ENCODE results near the gene SLC17A7. TPM values are rescaled to one million over a fixed set of nuclear protein-coding genes. Genes with fewer than 3 reads are reported as not detected.

Gene SLC17A7
- total and polyA plus RNA-seq, 9 of the 15 experiments (the other 6 are each of a cell fraction or from before 2014, with no cell fraction given) = 1.1 to 15.7 (median 2.4) TPM

DNA sequence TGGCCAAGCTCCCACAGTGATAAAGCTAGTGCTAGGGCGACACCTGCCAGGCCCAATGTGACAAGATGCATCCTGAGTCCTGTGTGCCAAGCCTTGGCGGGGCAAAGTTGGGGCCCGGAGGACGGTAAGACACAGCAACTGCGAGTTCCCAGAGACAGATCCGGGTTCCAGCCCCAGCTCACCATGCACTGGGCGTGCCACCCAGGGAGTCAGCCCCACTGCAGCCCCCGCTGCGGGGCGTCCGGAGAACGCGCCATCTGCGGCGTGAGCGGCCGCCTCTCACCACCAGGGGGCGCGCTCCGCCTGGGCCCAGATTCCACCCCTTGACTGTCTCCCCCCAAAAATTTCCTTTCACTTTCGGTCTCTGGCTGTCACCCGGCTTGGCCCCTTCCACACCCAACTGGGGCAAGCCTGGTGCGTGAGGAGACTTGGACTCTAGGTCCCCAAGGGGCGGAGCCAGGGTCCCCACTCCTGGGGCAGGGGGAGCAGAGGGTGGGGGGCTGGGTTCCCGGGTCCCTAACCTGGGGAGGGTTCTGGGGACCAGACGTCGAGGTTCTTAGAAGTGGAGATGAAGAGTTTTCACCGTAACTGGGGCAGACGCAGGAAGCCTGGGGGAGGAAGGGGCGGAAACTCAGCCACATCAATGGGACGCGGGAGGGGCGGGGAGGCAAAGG, 32.7 kb upstream of the SLC17A7 start, which contains the start of gene FLT3LG (continued):
- TF ChIP-seq, protein P1, sequence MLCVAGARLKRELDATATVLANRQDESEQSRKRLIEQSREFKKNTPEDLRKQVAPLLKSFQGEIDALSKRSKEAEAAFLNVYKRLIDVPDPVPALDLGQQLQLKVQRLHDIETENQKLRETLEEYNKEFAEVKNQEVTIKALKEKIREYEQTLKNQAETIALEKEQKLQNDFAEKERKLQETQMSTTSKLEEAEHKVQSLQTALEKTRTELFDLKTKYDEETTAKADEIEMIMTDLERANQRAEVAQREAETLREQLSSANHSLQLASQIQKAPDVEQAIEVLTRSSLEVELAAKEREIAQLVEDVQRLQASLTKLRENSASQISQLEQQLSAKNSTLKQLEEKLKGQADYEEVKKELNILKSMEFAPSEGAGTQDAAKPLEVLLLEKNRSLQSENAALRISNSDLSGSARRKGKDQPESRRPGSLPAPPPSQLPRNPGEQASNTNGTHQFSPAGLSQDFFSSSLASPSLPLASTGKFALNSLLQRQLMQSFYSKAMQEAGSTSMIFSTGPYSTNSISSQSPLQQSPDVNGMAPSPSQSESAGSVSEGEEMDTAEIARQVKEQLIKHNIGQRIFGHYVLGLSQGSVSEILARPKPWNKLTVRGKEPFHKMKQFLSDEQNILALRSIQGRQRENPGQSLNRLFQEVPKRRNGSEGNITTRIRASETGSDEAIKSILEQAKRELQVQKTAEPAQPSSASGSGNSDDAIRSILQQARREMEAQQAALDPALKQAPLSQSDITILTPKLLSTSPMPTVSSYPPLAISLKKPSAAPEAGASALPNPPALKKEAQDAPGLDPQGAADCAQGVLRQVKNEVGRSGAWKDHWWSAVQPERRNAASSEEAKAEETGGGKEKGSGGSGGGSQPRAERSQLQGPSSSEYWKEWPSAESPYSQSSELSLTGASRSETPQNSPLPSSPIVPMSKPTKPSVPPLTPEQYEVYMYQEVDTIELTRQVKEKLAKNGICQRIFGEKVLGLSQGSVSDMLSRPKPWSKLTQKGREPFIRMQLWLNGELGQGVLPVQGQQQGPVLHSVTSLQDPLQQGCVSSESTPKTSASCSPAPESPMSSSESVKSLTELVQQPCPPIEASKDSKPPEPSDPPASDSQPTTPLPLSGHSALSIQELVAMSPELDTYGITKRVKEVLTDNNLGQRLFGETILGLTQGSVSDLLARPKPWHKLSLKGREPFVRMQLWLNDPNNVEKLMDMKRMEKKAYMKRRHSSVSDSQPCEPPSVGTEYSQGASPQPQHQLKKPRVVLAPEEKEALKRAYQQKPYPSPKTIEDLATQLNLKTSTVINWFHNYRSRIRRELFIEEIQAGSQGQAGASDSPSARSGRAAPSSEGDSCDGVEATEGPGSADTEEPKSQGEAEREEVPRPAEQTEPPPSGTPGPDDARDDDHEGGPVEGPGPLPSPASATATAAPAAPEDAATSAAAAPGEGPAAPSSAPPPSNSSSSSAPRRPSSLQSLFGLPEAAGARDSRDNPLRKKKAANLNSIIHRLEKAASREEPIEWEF (CRISPR knock-in tag; IDR thresholded peaks at IDR 0.05) = no peak
- TF ChIP-seq ETV6 (IDR thresholded peaks at IDR 0.05; ENCODE audit: borderline replicate concordance in 1 of 2, low read depth in 2 of 2, low read length in 1 of 2) (no peak), ETV6 (CRISPR knock-in tag; IDR thresholded peaks at IDR 0.05; ENCODE audit: borderline replicate concordance) (0 out of 2 replicates have a peak, but pooled peaks have one; percentile 18), BRD4 (IDR thresholded peaks at IDR 0.05) (no peak), SIN3A (IDR thresholded peaks at IDR 0.05; ENCODE audit: borderline replicate concordance in 2 of 2, control insufficient read depth in 1 of 2, low read depth in 2 of 2, low read length in 2 of 2) (peak; percentile 23 to 64; a peak in 1 of 4 replicates), NCOA1 (IDR thresholded peaks at IDR 0.05; ENCODE audit: low read depth) (no peak), CEBPB (tag; IDR thresholded peaks at IDR 0.05) (no peak), MEF2D (tag; conservative IDR thresholded peaks at IDR 0.05; ENCODE audit: low read depth) (no peak), RBBP5 (IDR thresholded peaks at IDR 0.05; ENCODE audit: borderline replicate concordance, insufficient read depth, low read length, poor library complexity, severe bottlenecking) (peak; percentile 48), ZC3H11A (IDR thresholded peaks at IDR 0.05; ENCODE audit: low read depth, low read length) (no peak), RBM25 (IDR thresholded peaks at IDR 0.05; ENCODE audit: low read depth, low read length, severe bottlenecking) (no peak), TGIF2 (CRISPR knock-in tag; IDR thresholded peaks at IDR 0.05) (0 out of 2 replicates have a peak, but pooled peaks have one; percentile 18), MTF1 (CRISPR knock-in tag; IDR thresholded peaks at IDR 0.05; ENCODE audit: borderline replicate concordance) (no peak), CHD2 (IDR thresholded peaks at IDR 0.05; ENCODE audit: low read depth, low read length) (no peak), POLR3A (IDR thresholded peaks at IDR 0.05; ENCODE audit: borderline replicate concordance, extremely low read depth, insufficient read depth, insufficient read length) (no peak), FUS (optimal IDR thresholded peaks at IDR 0.05; ENCODE audit: low read depth, low read length) (no peak), ZNF444 (CRISPR knock-in tag; IDR thresholded peaks at IDR 0.05) (no peak), ZSCAN29 (IDR thresholded peaks at IDR 0.05) (no peak), ZNF184 (CRISPR knock-in tag; IDR thresholded peaks at IDR 0.05) (no peak), CCNT2 (IDR thresholded peaks at IDR 0.05; ENCODE audit: borderline replicate concordance, extremely low read depth, insufficient read length, low read depth, low read length) (peak; percentile 46)
- TF ChIP-seq, protein P2, sequence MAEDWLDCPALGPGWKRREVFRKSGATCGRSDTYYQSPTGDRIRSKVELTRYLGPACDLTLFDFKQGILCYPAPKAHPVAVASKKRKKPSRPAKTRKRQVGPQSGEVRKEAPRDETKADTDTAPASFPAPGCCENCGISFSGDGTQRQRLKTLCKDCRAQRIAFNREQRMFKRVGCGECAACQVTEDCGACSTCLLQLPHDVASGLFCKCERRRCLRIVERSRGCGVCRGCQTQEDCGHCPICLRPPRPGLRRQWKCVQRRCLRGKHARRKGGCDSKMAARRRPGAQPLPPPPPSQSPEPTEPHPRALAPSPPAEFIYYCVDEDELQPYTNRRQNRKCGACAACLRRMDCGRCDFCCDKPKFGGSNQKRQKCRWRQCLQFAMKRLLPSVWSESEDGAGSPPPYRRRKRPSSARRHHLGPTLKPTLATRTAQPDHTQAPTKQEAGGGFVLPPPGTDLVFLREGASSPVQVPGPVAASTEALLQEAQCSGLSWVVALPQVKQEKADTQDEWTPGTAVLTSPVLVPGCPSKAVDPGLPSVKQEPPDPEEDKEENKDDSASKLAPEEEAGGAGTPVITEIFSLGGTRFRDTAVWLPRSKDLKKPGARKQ (CRISPR knock-in tag; IDR thresholded peaks at IDR 0.05) = no peak
